ENCODE results near the gene PCK2. TPM values are rescaled to one million over a fixed set of nuclear protein-coding genes. Genes with fewer than 3 reads are reported as not detected.

PCK2 gene
- total RNA-seq, 1 donor from 2014 or later = 5.8 TPM

- no peak for DNase-seq
These were observed 27.1 kb downstream of the PCK2 start for GRCh38 chr14:24121210-24121609.

- DNase-seq = no peak
These were observed 28.3 kb downstream of the PCK2 start for GRCh38 chr14:24122416-24122815.

- DNase-seq = no peak
These were observed 28.8 kb downstream of the PCK2 start for GRCh38 chr14:24122898-24123297.

- DNase-seq = no peak
These were observed 29.6 kb downstream of the PCK2 start for GRCh38 chr14:24123424-24124417.

GRCh38 chr14:24126939-24127338, 32.8 kb downstream of the PCK2 start:
- no peak for DNase-seq

GRCh38 chr14:24127673-24128072, 33.6 kb downstream of the PCK2 start:
- DNase-seq = no peak

- no peak for DNase-seq
These were observed 35.4 kb downstream of the PCK2 start for GRCh38 chr14:24129410-24129998.

GRCh38 chr14:24130380-24130716, 36.2 kb downstream of the PCK2 start, which contains the start of gene FITM1:
TSS of gene FITM1 (plus strand) at chr14:24130659. CDS start at chr14:24131564, 905 bp downstream.
- no peak for DNase-seq

- no peak for DNase-seq
These were observed 36.8 kb downstream of the PCK2 start for GRCh38 chr14:24130717-24131548.

GRCh38 chr14:24131549-24131966, 37.4 kb downstream of the PCK2 start:
- no peak for DNase-seq

- no peak for DNase-seq
These were observed 38.1 kb downstream of the PCK2 start for GRCh38 chr14:24132061-24132685.

GRCh38 chr14:24132976-24133375, 38.9 kb downstream of the PCK2 start:
- DNase-seq = no peak

- DNase-seq = no peak
These were observed 39.6 kb downstream of the PCK2 start for GRCh38 chr14:24133735-24134134.

- DNase-seq = no peak
These were observed 41.4 kb downstream of the PCK2 start for GRCh38 chr14:24135584-24135833.

- DNase-seq = peak; percentile 92
These were observed 41.9 kb downstream of the PCK2 start, which contains the start of gene PSME1 for GRCh38 chr14:24135834-24136683. TSS of gene PSME1 (plus strand) at chr14:24136194. CDS start at chr14:24136263, 69 bp downstream.

- no peak for DNase-seq
These were observed 42.8 kb downstream of the PCK2 start for GRCh38 chr14:24136684-24137528.

- DNase-seq = no peak
These were observed 43.7 kb downstream of the PCK2 start for GRCh38 chr14:24137529-24138395.

- no peak for DNase-seq
These were observed 44.5 kb downstream of the PCK2 start for GRCh38 chr14:24138396-24139271.

Data from dermis blood vessel endothelial cell (primary cell).